Measurements from ENCODE around the gene CCDC102A. TPM values are rescaled to one million over a fixed set of nuclear protein-coding genes. Genes with fewer than 3 reads are reported as not detected.
"Not testable (repeated sequence)": the region's sequence is repeated elsewhere in the genome, so short reads cannot be mapped to it uniquely, and the experiment has no call there.

The CCDC102A gene
- total RNA-seq, 4 donors from 2014 or later: 2.2 to 17.7 (median 3.7) TPM

DNA sequence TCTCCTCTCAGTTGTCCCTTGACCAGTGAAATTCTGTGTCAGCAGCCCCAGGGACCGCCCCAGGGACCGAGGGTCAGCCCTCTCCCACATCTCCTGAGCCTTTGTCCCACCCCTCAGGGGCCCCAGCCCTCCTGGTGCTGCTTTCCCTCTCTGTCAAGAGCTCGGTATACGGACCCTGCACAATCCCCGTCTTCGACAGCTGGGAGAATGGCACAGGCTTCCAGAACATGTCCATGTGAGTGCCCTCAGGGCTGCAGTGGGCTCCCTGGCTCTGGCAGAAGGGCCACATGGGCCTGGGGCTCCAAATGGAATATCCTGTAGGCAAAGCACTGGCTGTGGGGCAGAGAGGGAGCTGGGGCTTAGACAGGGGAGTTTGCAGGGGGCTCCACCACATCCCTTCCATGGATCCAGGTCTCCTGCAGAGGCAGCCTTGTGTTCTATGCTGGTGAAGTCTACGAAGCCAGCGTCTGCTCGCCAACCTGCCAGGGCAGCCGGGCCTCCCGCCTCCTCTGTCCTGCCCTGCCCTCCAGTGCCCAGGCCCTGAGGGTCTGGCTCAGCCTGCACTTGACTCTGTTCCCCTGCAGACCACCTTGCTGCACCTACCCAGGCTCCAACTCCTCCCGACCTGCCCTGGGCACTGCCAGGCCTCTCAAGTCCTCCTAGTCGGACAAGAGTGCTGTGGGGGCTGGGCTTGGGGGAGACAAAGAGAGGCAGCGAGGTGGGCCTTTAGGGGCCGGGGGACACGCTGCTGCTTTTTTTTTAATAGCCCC is 34.1 kb upstream of the CCDC102A start:
- H3K27me3 ChIP-seq: no peaks in the 10 kb centered on the region
- no peaks in the 10 kb centered on the region for H3K4me1 ChIP-seq
- WGBS, 2 donors (ENCODE audit: low coverage in 1 of 2): 93 to 94% methylated on average over 3 to 12 of the region's 16 CpGs
- TF ChIP-seq POLR2A (IDR thresholded peaks at IDR 0.05) (no peak), POLR2AphosphoS5 (IDR thresholded peaks at IDR 0.05) (no peak), EP300 (IDR thresholded peaks at IDR 0.05; ENCODE audit: low read depth) (no peak)
- TF ChIP-seq, protein P1, sequence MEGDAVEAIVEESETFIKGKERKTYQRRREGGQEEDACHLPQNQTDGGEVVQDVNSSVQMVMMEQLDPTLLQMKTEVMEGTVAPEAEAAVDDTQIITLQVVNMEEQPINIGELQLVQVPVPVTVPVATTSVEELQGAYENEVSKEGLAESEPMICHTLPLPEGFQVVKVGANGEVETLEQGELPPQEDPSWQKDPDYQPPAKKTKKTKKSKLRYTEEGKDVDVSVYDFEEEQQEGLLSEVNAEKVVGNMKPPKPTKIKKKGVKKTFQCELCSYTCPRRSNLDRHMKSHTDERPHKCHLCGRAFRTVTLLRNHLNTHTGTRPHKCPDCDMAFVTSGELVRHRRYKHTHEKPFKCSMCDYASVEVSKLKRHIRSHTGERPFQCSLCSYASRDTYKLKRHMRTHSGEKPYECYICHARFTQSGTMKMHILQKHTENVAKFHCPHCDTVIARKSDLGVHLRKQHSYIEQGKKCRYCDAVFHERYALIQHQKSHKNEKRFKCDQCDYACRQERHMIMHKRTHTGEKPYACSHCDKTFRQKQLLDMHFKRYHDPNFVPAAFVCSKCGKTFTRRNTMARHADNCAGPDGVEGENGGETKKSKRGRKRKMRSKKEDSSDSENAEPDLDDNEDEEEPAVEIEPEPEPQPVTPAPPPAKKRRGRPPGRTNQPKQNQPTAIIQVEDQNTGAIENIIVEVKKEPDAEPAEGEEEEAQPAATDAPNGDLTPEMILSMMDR (IDR thresholded peaks at IDR 0.05): no peak
- no peak for DNase-seq
- no peak overlapping the region for H3K27ac ChIP-seq
- no peaks in the 10 kb centered on the region for H3K36me3 ChIP-seq
- in situ Hi-C loops (cut with MboI; ENCODE audit: low pct_ligation_motif_present in 1 of 4, low pct_unique_long_range_greater_than_20kb in 1 of 4, low sequenced_read_pairs in 3 of 4) (no loop called here), intact Hi-C loops (cut with DNase I; ENCODE audit: low total_unique reads) (loop anchor here (10.0 kb wide), 1 partner anchor 424 kb away; no protein-coding TSS in a partner anchor)
- no peaks in the 10 kb centered on the region for H3K9me3 ChIP-seq
- H3K4me3 ChIP-seq: no peak overlapping the region

DNA sequence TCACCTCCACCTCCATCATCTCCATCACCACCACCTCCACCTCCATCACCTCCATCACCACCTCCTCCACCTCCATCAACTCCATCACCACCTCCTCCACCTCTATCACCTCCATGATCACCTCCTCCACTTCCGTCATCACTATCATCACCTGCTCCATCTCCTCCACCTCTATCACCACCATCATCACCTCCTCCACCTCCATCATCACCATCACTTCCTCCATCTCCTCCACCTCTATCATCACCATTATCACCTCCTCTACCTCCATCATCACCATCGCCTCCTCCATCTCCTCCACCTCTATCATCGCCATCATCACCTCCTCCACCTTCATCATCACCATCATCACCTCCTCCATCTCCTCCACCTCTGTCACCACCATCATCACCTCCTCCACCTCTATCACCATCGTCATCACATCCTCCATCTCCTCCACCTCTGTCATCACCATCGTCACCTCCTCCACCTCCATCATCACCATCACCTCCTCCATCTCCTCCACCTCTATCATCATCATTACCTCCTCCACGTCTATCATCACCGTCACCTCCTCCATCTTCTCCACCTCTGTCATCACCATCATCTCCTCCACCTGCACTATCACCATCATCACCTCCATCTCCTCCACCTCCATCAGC is 33.1 kb upstream of the CCDC102A start:
- H3K27me3 ChIP-seq: no peaks in the 10 kb centered on the region
- no peak overlapping the region for H3K4me3 ChIP-seq
- H3K9me3 ChIP-seq: no peaks in the 10 kb centered on the region
- H3K27ac ChIP-seq: no peak overlapping the region
- no peak for TF ChIP-seq POLR2A (IDR thresholded peaks at IDR 0.05)
- TF ChIP-seq EP300 (IDR thresholded peaks at IDR 0.05; ENCODE audit: low read depth): no peak
- no peak for TF ChIP-seq POLR2AphosphoS5 (IDR thresholded peaks at IDR 0.05)
- TF ChIP-seq, protein P1 (IDR thresholded peaks at IDR 0.05): no peak
- intact Hi-C loops (cut with DNase I; ENCODE audit: low total_unique reads) (no loop called here), in situ Hi-C loops (cut with MboI; ENCODE audit: low pct_ligation_motif_present in 1 of 4, low pct_unique_long_range_greater_than_20kb in 1 of 4, low sequenced_read_pairs in 3 of 4) (no loop called here)
- WGBS, 2 donors (ENCODE audit: low coverage in 1 of 2): 88 to 96% methylated on average over 7 of the region's 7 CpGs
- H3K36me3 ChIP-seq: no peaks in the 10 kb centered on the region
- H3K4me1 ChIP-seq: no peaks in the 10 kb centered on the region
- no peak for DNase-seq

DNA sequence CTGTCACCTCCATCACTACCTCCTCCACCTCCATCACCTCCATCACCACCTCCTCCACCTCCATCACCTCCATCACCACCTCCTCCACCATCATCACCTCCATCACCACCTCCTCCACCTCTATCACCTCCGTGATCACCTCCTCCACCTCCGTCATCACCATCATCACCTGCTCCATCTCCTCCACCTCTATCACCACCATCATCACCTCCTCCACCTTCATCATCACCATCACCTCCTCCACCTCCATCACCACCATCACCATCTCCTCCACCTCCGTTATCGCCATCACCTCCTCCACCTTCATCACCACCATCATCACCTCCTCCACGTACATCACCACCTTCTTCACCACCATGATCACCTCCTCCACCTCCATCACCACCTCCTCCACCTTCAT is 32.4 kb upstream of the CCDC102A start:
- intact Hi-C loops (cut with DNase I; ENCODE audit: low total_unique reads); H3K27me3 ChIP-seq; in situ Hi-C loops (cut with MboI; ENCODE audit: low pct_ligation_motif_present in 1 of 4, low pct_unique_long_range_greater_than_20kb in 1 of 4, low sequenced_read_pairs in 3 of 4); H3K36me3 ChIP-seq; DNase-seq; H3K4me3 ChIP-seq; H3K27ac ChIP-seq; H3K4me1 ChIP-seq; H3K9me3 ChIP-seq: not testable (repeated sequence)
- WGBS, 2 donors (ENCODE audit: low coverage in 1 of 2): 95 to 96% methylated on average over 5 of the region's 5 CpGs

DNA sequence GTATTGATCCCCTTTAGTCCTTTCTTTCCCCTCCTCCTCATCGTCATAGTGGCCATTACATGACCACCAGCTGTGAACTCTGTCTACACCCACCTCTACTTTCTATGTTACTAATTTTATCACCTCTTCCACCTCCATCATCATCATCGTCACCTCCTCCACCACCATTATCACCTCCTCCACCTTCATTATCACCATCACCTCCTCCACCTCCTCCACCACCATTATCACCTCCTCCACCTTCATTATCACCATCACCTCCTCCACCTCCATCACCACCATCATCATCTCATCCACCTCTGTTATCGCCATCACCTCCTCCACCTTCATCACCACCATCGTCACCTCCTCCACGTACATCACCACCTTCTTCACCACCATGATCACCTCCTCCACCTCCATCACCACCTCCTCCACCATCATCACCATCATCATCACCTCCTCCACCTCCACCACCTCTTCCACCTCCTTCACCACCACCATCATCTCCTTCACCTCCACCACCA is 31.9 kb upstream of the CCDC102A start:
- H3K27ac ChIP-seq: no peak overlapping the region
- intact Hi-C loops (cut with DNase I; ENCODE audit: low total_unique reads): no loop called here
- in situ Hi-C loops (cut with MboI; ENCODE audit: low pct_ligation_motif_present in 1 of 4, low pct_unique_long_range_greater_than_20kb in 1 of 4, low sequenced_read_pairs in 3 of 4): no loop called here
- DNase-seq: no peak
- WGBS, 2 donors (ENCODE audit: low coverage in 1 of 2): 87 to 95% methylated on average over 5 of the region's 5 CpGs
- H3K9me3 ChIP-seq: no peaks in the 10 kb centered on the region
- peaks cover 7% of the 10 kb centered on the region for H3K27me3 ChIP-seq
- no peak overlapping the region for H3K4me3 ChIP-seq
- no peaks in the 10 kb centered on the region for H3K4me1 ChIP-seq
- H3K36me3 ChIP-seq: no peaks in the 10 kb centered on the region
- TF ChIP-seq, protein P1 (IDR thresholded peaks at IDR 0.05): no peak
- TF ChIP-seq POLR2A (IDR thresholded peaks at IDR 0.05): no peak
- TF ChIP-seq EP300 (IDR thresholded peaks at IDR 0.05; ENCODE audit: low read depth): no peak
- TF ChIP-seq POLR2AphosphoS5 (IDR thresholded peaks at IDR 0.05): no peak
